ENCODE results near the gene PHF21B. TPM values are rescaled to one million over a fixed set of nuclear protein-coding genes. Genes with fewer than 3 reads are reported as not detected.
A peak's percentile ranks its signal among the peaks of the same experiment; 100 is the strongest.

The PHF21B gene
- total RNA-seq, 1 donor from 2014 or later, result 113 TPM

- peaks cover 16% of the 10 kb centered on the region for H3K27me3 Mint-ChIP-seq (ENCODE audit: unreplicated experiment)
Observed at GRCh38 chr22:44937216-44937615, 72.6 kb downstream of the PHF21B start.

GRCh38 chr22:44936201-44936600 lies 73.6 kb downstream of the PHF21B start:
- no peak overlapping the region for H3K4me3 Mint-ChIP-seq (ENCODE audit: unreplicated experiment)
- H3K36me3 Mint-ChIP-seq (ENCODE audit: unreplicated experiment), result no peaks in the 10 kb centered on the region
- H3K27me3 Mint-ChIP-seq (ENCODE audit: unreplicated experiment), result peaks cover 16% of the 10 kb centered on the region
- TF ChIP-seq CTCF (IDR thresholded peaks at IDR 0.05; ENCODE audit: partially characterized antibody, unreplicated experiment), result no peak
- H3K9me3 Mint-ChIP-seq (ENCODE audit: unreplicated experiment), result peaks cover 5% of the 10 kb centered on the region
- H3K4me1 Mint-ChIP-seq (ENCODE audit: low read depth, unreplicated experiment), result peaks cover 15% of the 10 kb centered on the region
- no peak overlapping the region for H3K27ac Mint-ChIP-seq (ENCODE audit: unreplicated experiment)
- no peak for DNase-seq

More at GRCh38 chr22:44937216-44937615, 72.6 kb downstream of the PHF21B start:
- peak; percentile 8 for DNase-seq
- Mint-ChIP-seq H3K4me1 (ENCODE audit: low read depth, unreplicated experiment) (peaks cover 21% of the 10 kb centered on the region), H3K36me3 (ENCODE audit: unreplicated experiment) (no peaks in the 10 kb centered on the region), H3K4me3 (ENCODE audit: unreplicated experiment) (peak overlapping the region; percentile 26), H3K9me3 (ENCODE audit: unreplicated experiment) (peaks cover 4% of the 10 kb centered on the region), H3K27ac (ENCODE audit: unreplicated experiment) (no peak overlapping the region)
- no peak for TF ChIP-seq CTCF (IDR thresholded peaks at IDR 0.05; ENCODE audit: partially characterized antibody, unreplicated experiment)

- Mint-ChIP-seq H3K27ac (ENCODE audit: unreplicated experiment) (no peak overlapping the region), H3K36me3 (ENCODE audit: unreplicated experiment) (no peaks in the 10 kb centered on the region)
- DNase-seq, result no peak
Observed at GRCh38 chr22:44935724-44936123, 74.1 kb downstream of the PHF21B start.

GRCh38 chr22:44934454-44934735 lies 75.4 kb downstream of the PHF21B start:
- DNase-seq, result no peak
- Mint-ChIP-seq H3K27ac (ENCODE audit: unreplicated experiment) (no peak overlapping the region), H3K4me3 (ENCODE audit: unreplicated experiment) (no peak overlapping the region), H3K9me3 (ENCODE audit: unreplicated experiment) (peaks cover 5% of the 10 kb centered on the region), H3K36me3 (ENCODE audit: unreplicated experiment) (no peaks in the 10 kb centered on the region), H3K27me3 (ENCODE audit: unreplicated experiment) (peaks cover 10% of the 10 kb centered on the region), H3K4me1 (ENCODE audit: low read depth, unreplicated experiment) (peaks cover 8% of the 10 kb centered on the region)
- TF ChIP-seq CTCF (IDR thresholded peaks at IDR 0.05; ENCODE audit: partially characterized antibody, unreplicated experiment), result no peak

More at GRCh38 chr22:44935724-44936123, 74.1 kb downstream of the PHF21B start:
- no peak for TF ChIP-seq CTCF (IDR thresholded peaks at IDR 0.05; ENCODE audit: partially characterized antibody, unreplicated experiment)
- Mint-ChIP-seq H3K4me1 (ENCODE audit: low read depth, unreplicated experiment) (peaks cover 12% of the 10 kb centered on the region), H3K4me3 (ENCODE audit: unreplicated experiment) (no peak overlapping the region), H3K9me3 (ENCODE audit: unreplicated experiment) (peaks cover 5% of the 10 kb centered on the region), H3K27me3 (ENCODE audit: unreplicated experiment) (peaks cover 13% of the 10 kb centered on the region)

- peaks cover 10% of the 10 kb centered on the region for H3K27me3 Mint-ChIP-seq (ENCODE audit: unreplicated experiment)
- peaks cover 5% of the 10 kb centered on the region for H3K9me3 Mint-ChIP-seq (ENCODE audit: unreplicated experiment)
- peaks cover 7% of the 10 kb centered on the region for H3K4me1 Mint-ChIP-seq (ENCODE audit: low read depth, unreplicated experiment)
- peak overlapping the region; percentile 18 for H3K27ac Mint-ChIP-seq (ENCODE audit: unreplicated experiment)
- TF ChIP-seq CTCF (IDR thresholded peaks at IDR 0.05; ENCODE audit: partially characterized antibody, unreplicated experiment), result no peak
- H3K4me3 Mint-ChIP-seq (ENCODE audit: unreplicated experiment), result no peak overlapping the region
- H3K36me3 Mint-ChIP-seq (ENCODE audit: unreplicated experiment), result no peaks in the 10 kb centered on the region
- DNase-seq, result no peak
Observed at GRCh38 chr22:44933666-44934453, 75.9 kb downstream of the PHF21B start.

Measured in glutamatergic neuron (in vitro differentiated cells).